Activated CD4-positive, alpha-beta T cell treated with anti-CD3 and anti-CD28 coated beads for 36 hours (primary cell): ENCODE data around the gene MAGI1. TPM values are rescaled to one million over a fixed set of nuclear protein-coding genes. Genes with fewer than 3 reads are reported as not detected.
"Not testable (repeated sequence)": the region's sequence is repeated elsewhere in the genome, so short reads cannot be mapped to it uniquely, and the experiment has no call there.

Experiments used
- ATAC-seq: fragments of 200-7000 bp; cut with Tn5 transposase; one replicate; pipeline ENCODE4 v1.10.0; 2021; ENCODE audit warnings: mild to moderate bottlenecking, moderate library complexity
- CTCF ChIA-PET: fragments of 350-600 bp; sonication (Branson Sonifier 250); formaldehyde crosslinking; loops from one replicate; lab custom pipeline; 2021; ENCODE audit warnings: antibody characterized with exemption; lab: Charles Lee
- POLR2A ChIA-PET: fragments of 350-600 bp; sonication (Branson Sonifier 250); formaldehyde crosslinking; loops from one replicate; lab custom pipeline; 2021; ENCODE audit warnings: antibody characterized with exemption, inconsistent platforms; lab: Charles Lee
- DNase-seq: peaks from one replicate; pipeline ENCODE4 v3.0.0-alpha.2; 2020
- H3K27ac Mint-ChIP-seq: one replicate; pipeline ENCODE4 v1.8.0; 2021; ENCODE audit warnings: mixed read lengths
- H3K27me3 Mint-ChIP-seq: one replicate; pipeline ENCODE4 v1.8.0; 2021; ENCODE audit warnings: mixed read lengths
- H3K36me3 Mint-ChIP-seq: one replicate; pipeline ENCODE4 v1.8.0; 2021; ENCODE audit warnings: low read depth, mixed read lengths
- H3K4me1 Mint-ChIP-seq: one replicate; pipeline ENCODE4 v1.8.0; 2021; ENCODE audit warnings: mixed read lengths
- H3K4me3 Mint-ChIP-seq: one replicate; pipeline ENCODE4 v1.8.0; 2021; ENCODE audit warnings: mild to moderate bottlenecking, moderate library complexity, mixed read lengths
- H3K9me3 Mint-ChIP-seq: one replicate; pipeline ENCODE4 v1.8.0; 2021; ENCODE audit warnings: low read depth, mixed read lengths
- intact Hi-C, 2 experiments: fragments of 100-400 bp; cut with DNase I in 1 of 2; cut with micrococcal nuclease in 1 of 2; formaldehyde crosslinking; loops; one replicate each; pipeline versions ENCODE4 v1.14.2 to v1.15.1; 2022 to 2024; cut with DNase I, micrococcal nuclease
- total RNA-seq, 2 experiments: library from RNA; stranded (reverse); gene quantifications; one replicate each; pipeline ENCODE4 v1.2.3, GENCODE V29; 2021

The MAGI1 gene
- total RNA-seq, 2 experiments from 2014 or later, result 0.09 to 0.18 TPM

- ATAC-seq, result no peak
- intact Hi-C loops, result no loop called here
- POLR2A ChIA-PET, result no interaction called here
Observed at GRCh38 chr3:65569129-65569528, 469.6 kb downstream of the MAGI1 start.

GRCh38 chr3:65568497-65568896, 470.2 kb downstream of the MAGI1 start:
- Mint-ChIP-seq H3K36me3 (no peaks in the 10 kb centered on the region), H3K4me1 (no peaks in the 10 kb centered on the region), H3K27ac (no peak overlapping the region), H3K27me3 (no peaks in the 10 kb centered on the region), H3K9me3 (peaks cover 2% of the 10 kb centered on the region), H3K4me3 (no peak overlapping the region)
- intact Hi-C loops, result no loop called here
- POLR2A ChIA-PET, result no interaction called here
- ATAC-seq, result no peak
- no peak for DNase-seq
- CTCF ChIA-PET, result no interaction called here

More at GRCh38 chr3:65569129-65569528, 469.6 kb downstream of the MAGI1 start:
- Mint-ChIP-seq H3K27me3 (no peaks in the 10 kb centered on the region), H3K36me3 (no peaks in the 10 kb centered on the region), H3K4me1 (no peaks in the 10 kb centered on the region), H3K27ac (no peak overlapping the region), H3K9me3 (peaks cover 2% of the 10 kb centered on the region), H3K4me3 (no peak overlapping the region)
- CTCF ChIA-PET, result no interaction called here
- no peak for DNase-seq

- POLR2A ChIA-PET, ATAC-seq, H3K27ac Mint-ChIP-seq, CTCF ChIA-PET, H3K4me3 Mint-ChIP-seq, H3K9me3 Mint-ChIP-seq, H3K27me3 Mint-ChIP-seq, intact Hi-C loops, DNase-seq, H3K36me3 Mint-ChIP-seq, H3K4me1 Mint-ChIP-seq: not testable (repeated sequence)
Observed at GRCh38 chr3:65565744-65566143, 473.0 kb downstream of the MAGI1 start.

- Mint-ChIP-seq H3K4me1 (no peaks in the 10 kb centered on the region), H3K4me3 (no peak overlapping the region), H3K9me3 (no peaks in the 10 kb centered on the region), H3K36me3 (no peaks in the 10 kb centered on the region), H3K27ac (no peak overlapping the region), H3K27me3 (no peaks in the 10 kb centered on the region)
- POLR2A ChIA-PET, result no interaction called here
- ATAC-seq (no peak), DNase-seq (no peak)
- CTCF ChIA-PET, result no interaction called here
- intact Hi-C loops, result no loop called here
Observed at GRCh38 chr3:65564483-65564882, 474.2 kb downstream of the MAGI1 start.

GRCh38 chr3:65563861-65564260, 474.9 kb downstream of the MAGI1 start:
- Mint-ChIP-seq H3K4me3 (no peak overlapping the region), H3K4me1 (no peaks in the 10 kb centered on the region), H3K9me3 (no peaks in the 10 kb centered on the region), H3K27ac (no peak overlapping the region), H3K27me3 (no peaks in the 10 kb centered on the region), H3K36me3 (no peaks in the 10 kb centered on the region)
- ATAC-seq (no peak), DNase-seq (no peak)
- CTCF ChIA-PET, result no interaction called here
- POLR2A ChIA-PET, result no interaction called here
- intact Hi-C loops, result no loop called here

- Mint-ChIP-seq H3K4me1 (no peaks in the 10 kb centered on the region), H3K27me3 (no peaks in the 10 kb centered on the region), H3K4me3 (no peak overlapping the region), H3K36me3 (no peaks in the 10 kb centered on the region), H3K9me3 (no peaks in the 10 kb centered on the region), H3K27ac (no peak overlapping the region)
- DNase-seq, result no peak
- ChIA-PET POLR2A (no interaction called here), CTCF (interaction anchor here (0.6 kb wide), 1 partner anchor 14 kb away, joined by 5 read pairs; no protein-coding TSS in a partner anchor)
- no peak for ATAC-seq
- intact Hi-C loops, result no loop called here
Observed at GRCh38 chr3:65562447-65562846, 476.3 kb downstream of the MAGI1 start.

GRCh38 chr3:65561617-65562016, 477.1 kb downstream of the MAGI1 start:
- ChIA-PET CTCF (no interaction called here), POLR2A (no interaction called here)
- Mint-ChIP-seq H3K36me3 (no peaks in the 10 kb centered on the region), H3K4me1 (no peaks in the 10 kb centered on the region), H3K27me3 (no peaks in the 10 kb centered on the region), H3K9me3 (no peaks in the 10 kb centered on the region), H3K4me3 (no peak overlapping the region), H3K27ac (no peak overlapping the region)
- ATAC-seq (no peak), DNase-seq (no peak)
- intact Hi-C loops, result no loop called here

- no peaks in the 10 kb centered on the region for H3K9me3 Mint-ChIP-seq
- intact Hi-C loops, result no loop called here
- H3K27me3 Mint-ChIP-seq, result no peaks in the 10 kb centered on the region
- ChIA-PET CTCF (no interaction called here), POLR2A (no interaction called here)
- H3K4me1 Mint-ChIP-seq, result no peaks in the 10 kb centered on the region
- no peak overlapping the region for H3K27ac Mint-ChIP-seq
- no peak overlapping the region for H3K4me3 Mint-ChIP-seq
- DNase-seq (no peak), ATAC-seq (no peak)
- no peaks in the 10 kb centered on the region for H3K36me3 Mint-ChIP-seq
Observed at GRCh38 chr3:65560901-65561300, 477.8 kb downstream of the MAGI1 start.

GRCh38 chr3:65560133-65560532, 478.6 kb downstream of the MAGI1 start:
- Mint-ChIP-seq H3K9me3 (peaks cover 2% of the 10 kb centered on the region), H3K36me3 (no peaks in the 10 kb centered on the region), H3K4me1 (no peaks in the 10 kb centered on the region), H3K27me3 (no peaks in the 10 kb centered on the region), H3K4me3 (no peak overlapping the region), H3K27ac (no peak overlapping the region)
- DNase-seq (no peak), ATAC-seq (no peak)
- ChIA-PET CTCF (no interaction called here), POLR2A (no interaction called here)
- intact Hi-C loops, result no loop called here

- ChIA-PET CTCF (no interaction called here), POLR2A (no interaction called here)
- H3K36me3 Mint-ChIP-seq, result no peaks in the 10 kb centered on the region
- no peaks in the 10 kb centered on the region for H3K4me1 Mint-ChIP-seq
- intact Hi-C loops, result no loop called here
- ATAC-seq, result no peak
- no peak overlapping the region for H3K27ac Mint-ChIP-seq
- peaks cover 2% of the 10 kb centered on the region for H3K9me3 Mint-ChIP-seq
- H3K4me3 Mint-ChIP-seq, result no peak overlapping the region
- no peak for DNase-seq
- H3K27me3 Mint-ChIP-seq, result no peaks in the 10 kb centered on the region
Observed at GRCh38 chr3:65559643-65560042, 479.1 kb downstream of the MAGI1 start.

GRCh38 chr3:65558826-65559225, 479.9 kb downstream of the MAGI1 start:
- intact Hi-C loops, result no loop called here
- POLR2A ChIA-PET, result no interaction called here
- CTCF ChIA-PET, result no interaction called here
- no peaks in the 10 kb centered on the region for H3K4me1 Mint-ChIP-seq
- no peaks in the 10 kb centered on the region for H3K27me3 Mint-ChIP-seq
- DNase-seq (no peak), ATAC-seq (no peak)
- no peaks in the 10 kb centered on the region for H3K36me3 Mint-ChIP-seq
- H3K9me3 Mint-ChIP-seq, result peaks cover 2% of the 10 kb centered on the region
- H3K27ac Mint-ChIP-seq, result no peak overlapping the region
- H3K4me3 Mint-ChIP-seq, result no peak overlapping the region

GRCh38 chr3:65557899-65558564, 480.7 kb downstream of the MAGI1 start:
- intact Hi-C loops, result no loop called here
- no peak overlapping the region for H3K27ac Mint-ChIP-seq
- ATAC-seq, result no peak
- no peaks in the 10 kb centered on the region for H3K36me3 Mint-ChIP-seq
- H3K9me3 Mint-ChIP-seq, result peaks cover 2% of the 10 kb centered on the region
- no peak overlapping the region for H3K4me3 Mint-ChIP-seq
- no peaks in the 10 kb centered on the region for H3K4me1 Mint-ChIP-seq
- ChIA-PET POLR2A (no interaction called here), CTCF (no interaction called here)
- DNase-seq, result no peak
- no peaks in the 10 kb centered on the region for H3K27me3 Mint-ChIP-seq
